SK-N-SH treated with all-trans-retinoic acid at 6 μM for 48 hours (cell line): ENCODE results near the gene NUDT7.

ENCODE experiments used
- ATAC-seq: fragments of 200-7000 bp; cut with Tn5 transposase; 3 replicates; pipeline ENCODE4 v1.9.1; 2020; ENCODE audit warnings: mild to moderate bottlenecking, moderate library complexity
- BACH2 ChIP-seq: fragments of 250-450 bp; sonication (Bioruptor Pico); IDR thresholded peaks from 2 replicates; pipeline ENCODE4 v1.9.0; 2021; ENCODE audit warnings: mild to moderate bottlenecking, borderline replicate concordance
- CSDC2 ChIP-seq: fragments of 250-450 bp; sonication (Bioruptor Pico); IDR thresholded peaks from 2 replicates; pipeline ENCODE4 v1.5.0; 2020; ENCODE audit warnings: mild to moderate bottlenecking, moderate library complexity
- ESRRG ChIP-seq: fragments of 250-450 bp; sonication (Bioruptor Pico); IDR thresholded peaks from 2 replicates; pipeline ENCODE4 v1.6.1; 2021; ENCODE audit warnings: mild to moderate bottlenecking
- GLIS3 ChIP-seq: fragments of 250-450 bp; sonication (Bioruptor Pico); IDR thresholded peaks from 2 replicates; pipeline ENCODE4 v1.5.0; 2020; ENCODE audit warnings: mild to moderate bottlenecking, moderate library complexity
- ISL1 ChIP-seq: fragments of 250-450 bp; sonication (Bioruptor Pico); IDR thresholded peaks from 2 replicates; pipeline ENCODE4 v2.1.2; 2022; ENCODE audit warnings: mild to moderate bottlenecking, moderate library complexity
- OSR1 ChIP-seq: fragments of 250-450 bp; sonication (Bioruptor Pico); IDR thresholded peaks from 2 replicates; pipeline ENCODE4 v1.8.0; 2022; ENCODE audit warnings: moderate library complexity, mild to moderate bottlenecking, inconsistent platforms
- PATZ1 ChIP-seq: fragments of 250-450 bp; sonication (Bioruptor Pico); IDR thresholded peaks from 2 replicates; pipeline ENCODE4 v1.8.0; 2020; ENCODE audit warnings: mild to moderate bottlenecking, moderate library complexity, borderline replicate concordance
- POU6F1 ChIP-seq: fragments of 250-450 bp; sonication (Bioruptor Pico); IDR thresholded peaks from 2 replicates; pipeline ENCODE4 v1.8.0; 2021; ENCODE audit warnings: low read depth, mild to moderate bottlenecking, moderate library complexity, borderline replicate concordance
- PPARA ChIP-seq: fragments of 250-450 bp; sonication (Bioruptor Pico); IDR thresholded peaks from 2 replicates; pipeline ENCODE4 v1.5.0; 2020; ENCODE audit warnings: mild to moderate bottlenecking, borderline replicate concordance
- RARB ChIP-seq: fragments of 250-450 bp; sonication (Bioruptor Pico); IDR thresholded peaks from 2 replicates; pipeline ENCODE4 v1.8.0; 2021; ENCODE audit warnings: mild to moderate bottlenecking, moderate library complexity
- TCF4 ChIP-seq: fragments of 250-450 bp; sonication (Bioruptor Pico); IDR thresholded peaks from 2 replicates; pipeline ENCODE4 v1.8.0; 2021; ENCODE audit warnings: mild to moderate bottlenecking, moderate library complexity, borderline replicate concordance
- ZC3H10 ChIP-seq: fragments of 250-450 bp; sonication (Bioruptor Pico); IDR thresholded peaks from 2 replicates; pipeline ENCODE4 v1.5.1; 2021; ENCODE audit warnings: mild to moderate bottlenecking, moderate library complexity
- ZFP30 ChIP-seq: fragments of 450-650 bp; formaldehyde crosslinking; IDR thresholded peaks from 2 replicates; pipeline ENCODE4 v1.5.0; 2022; ENCODE audit warnings: mild to moderate bottlenecking, moderate library complexity
- ZNF70 ChIP-seq: fragments of 450-650 bp; formaldehyde crosslinking; IDR thresholded peaks from 2 replicates; pipeline ENCODE4 v1.5.0; 2020; ENCODE audit warnings: mild to moderate bottlenecking, moderate library complexity
- ZNF8 ChIP-seq: fragments of 450-650 bp; formaldehyde crosslinking; IDR thresholded peaks from 2 replicates; pipeline ENCODE4 v1.5.0; 2020; ENCODE audit warnings: mild to moderate bottlenecking, moderate library complexity
- TF ChIP-seq, protein P1 (sequence below): fragments of 250-450 bp; sonication (Bioruptor Pico); IDR thresholded peaks from 2 replicates; pipeline ENCODE4 v1.5.1; 2021; ENCODE audit warnings: mild to moderate bottlenecking, moderate library complexity
- TF ChIP-seq, protein P2 (sequence below): fragments of 250-450 bp; sonication (Bioruptor Pico); IDR thresholded peaks from 2 replicates; pipeline ENCODE4 v1.5.1; 2020; ENCODE audit warnings: low read depth, mild to moderate bottlenecking, moderate library complexity

The NUDT7 gene

DNA sequence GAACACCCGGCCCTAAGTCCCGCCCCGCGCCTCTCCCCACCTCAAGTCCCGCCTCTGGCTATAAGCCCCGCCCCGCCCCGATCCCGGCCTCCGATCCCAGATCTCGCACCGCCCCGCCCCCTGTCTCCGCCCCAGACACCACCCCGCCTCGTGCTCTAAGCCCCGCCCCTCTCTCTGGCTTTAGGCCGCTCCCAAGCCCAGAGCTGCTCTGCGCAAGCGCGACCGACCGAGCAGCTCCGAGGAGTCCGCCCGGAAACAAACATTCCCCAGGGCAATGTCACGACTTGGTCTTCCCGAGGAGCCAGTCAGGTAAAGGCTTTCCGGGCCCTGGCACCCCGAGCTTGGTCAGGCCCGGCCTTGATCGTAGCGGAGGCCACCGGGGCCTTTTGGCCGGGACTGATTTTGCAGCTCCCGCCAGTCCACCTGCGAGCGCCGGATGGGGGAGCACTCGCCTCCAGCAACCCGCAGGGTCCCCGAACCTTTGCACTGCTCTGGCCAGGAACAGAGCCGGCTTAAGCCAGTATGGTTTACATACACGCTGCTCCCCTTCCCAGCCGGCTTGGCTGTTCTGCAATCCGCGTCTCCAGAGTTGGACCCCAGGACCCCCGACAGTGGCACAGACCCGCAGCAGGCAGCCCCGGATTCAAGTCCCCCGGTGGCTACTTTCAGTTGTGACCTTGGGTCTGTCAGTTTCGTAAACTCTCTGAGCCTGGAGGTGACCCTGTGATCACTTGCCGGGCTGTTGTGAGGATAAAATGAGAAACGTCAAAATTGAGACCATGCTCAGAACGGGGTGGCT is at the start of gene NUDT7:
Gene NUDT7, plus strand, starts transcription at position 206 of the 799 bp plus-strand sequence. Its CDS starts 69 bp downstream, at position 275.
- ATAC-seq: peak; percentile 95
- TF ChIP-seq ZNF8 (CRISPR knock-in tag) (0 out of 2 replicates have a peak, but pooled peaks have one; percentile 11), ZC3H10 (CRISPR knock-in tag) (no peak)

GRCh38 chr16:77674888-77675287 is 47.4 kb upstream of the NUDT7 start:
- TF ChIP-seq BACH2 (CRISPR knock-in tag) (no peak), POU6F1 (CRISPR knock-in tag) (no peak), CSDC2 (no peak), GLIS3 (CRISPR knock-in tag) (no peak), ZC3H10 (CRISPR knock-in tag) (no peak), ZNF8 (CRISPR knock-in tag) (no peak), RARB (CRISPR knock-in tag) (no peak), TCF4 (CRISPR knock-in tag) (no peak)
- TF ChIP-seq, protein P1, sequence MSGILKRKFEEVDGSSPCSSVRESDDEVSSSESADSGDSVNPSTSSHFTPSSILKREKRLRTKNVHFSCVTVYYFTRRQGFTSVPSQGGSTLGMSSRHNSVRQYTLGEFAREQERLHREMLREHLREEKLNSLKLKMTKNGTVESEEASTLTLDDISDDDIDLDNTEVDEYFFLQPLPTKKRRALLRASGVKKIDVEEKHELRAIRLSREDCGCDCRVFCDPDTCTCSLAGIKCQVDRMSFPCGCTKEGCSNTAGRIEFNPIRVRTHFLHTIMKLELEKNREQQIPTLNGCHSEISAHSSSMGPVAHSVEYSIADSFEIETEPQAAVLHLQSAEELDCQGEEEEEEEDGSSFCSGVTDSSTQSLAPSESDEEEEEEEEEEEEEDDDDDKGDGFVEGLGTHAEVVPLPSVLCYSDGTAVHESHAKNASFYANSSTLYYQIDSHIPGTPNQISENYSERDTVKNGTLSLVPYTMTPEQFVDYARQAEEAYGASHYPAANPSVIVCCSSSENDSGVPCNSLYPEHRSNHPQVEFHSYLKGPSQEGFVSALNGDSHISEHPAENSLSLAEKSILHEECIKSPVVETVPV: no peak
- TF ChIP-seq, protein P2, sequence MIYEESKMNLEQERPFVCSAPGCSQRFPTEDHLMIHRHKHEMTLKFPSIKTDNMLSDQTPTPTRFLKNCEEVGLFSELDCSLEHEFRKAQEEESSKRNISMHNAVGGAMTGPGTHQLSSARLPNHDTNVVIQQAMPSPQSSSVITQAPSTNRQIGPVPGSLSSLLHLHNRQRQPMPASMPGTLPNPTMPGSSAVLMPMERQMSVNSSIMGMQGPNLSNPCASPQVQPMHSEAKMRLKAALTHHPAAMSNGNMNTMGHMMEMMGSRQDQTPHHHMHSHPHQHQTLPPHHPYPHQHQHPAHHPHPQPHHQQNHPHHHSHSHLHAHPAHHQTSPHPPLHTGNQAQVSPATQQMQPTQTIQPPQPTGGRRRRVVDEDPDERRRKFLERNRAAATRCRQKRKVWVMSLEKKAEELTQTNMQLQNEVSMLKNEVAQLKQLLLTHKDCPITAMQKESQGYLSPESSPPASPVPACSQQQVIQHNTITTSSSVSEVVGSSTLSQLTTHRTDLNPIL (CRISPR knock-in tag): no peak

GRCh38 chr16:77675464-77676324 is 46.6 kb upstream of the NUDT7 start:
- TF ChIP-seq, protein P1: no peak
- TF ChIP-seq CSDC2 (no peak), RARB (CRISPR knock-in tag) (no peak), OSR1 (CRISPR knock-in tag) (no peak), GLIS3 (CRISPR knock-in tag) (no peak), BACH2 (CRISPR knock-in tag) (no peak), ZFP30 (CRISPR knock-in tag) (no peak), ESRRG (CRISPR knock-in tag) (no peak), ZNF70 (CRISPR knock-in tag) (no peak; the same call in 1 of the 2 replicates), POU6F1 (CRISPR knock-in tag) (no peak)
- TF ChIP-seq, protein P2 (CRISPR knock-in tag): no peak
- ATAC-seq: peak; percentile 97

More at GRCh38 chr16:77674888-77675287, 47.4 kb upstream of the NUDT7 start:
- peak; percentile 46; the same call in 1 of the 3 replicates for ATAC-seq

DNA sequence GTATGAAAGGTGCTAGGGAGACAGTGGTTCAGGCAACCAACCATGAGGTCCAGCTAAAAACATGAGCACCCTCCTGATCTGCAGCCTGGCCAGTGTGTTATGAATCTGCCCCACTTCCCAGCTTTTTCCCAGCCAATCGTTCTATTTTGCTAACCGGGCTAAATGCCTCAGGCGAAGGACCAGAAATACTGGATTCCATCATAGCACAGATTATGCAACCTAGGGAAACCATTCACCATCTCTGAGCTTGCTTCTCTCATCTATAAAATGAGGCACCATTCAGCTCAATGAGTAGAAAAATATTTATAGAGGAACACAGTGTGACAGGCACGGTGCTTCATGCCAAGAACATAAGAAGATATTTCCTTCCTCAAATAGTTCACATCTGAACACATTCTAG is 45.2 kb upstream of the NUDT7 start:
- no peak for ATAC-seq

More for the DNA sequence above, 45.2 kb upstream of the NUDT7 start:
- TF ChIP-seq POU6F1 (CRISPR knock-in tag) (no peak), PPARA (CRISPR knock-in tag) (no peak), ESRRG (CRISPR knock-in tag) (no peak), ZFP30 (CRISPR knock-in tag) (no peak), PATZ1 (CRISPR knock-in tag) (no peak), ISL1 (no peak), ZC3H10 (CRISPR knock-in tag) (no peak), TCF4 (CRISPR knock-in tag) (no peak), CSDC2 (no peak)
- TF ChIP-seq, all 23 proteins: peak for 0
